ENCODE results near the gene CD4.

GRCh38 chr12:6747216-6747615, 42.1 kb upstream of the CD4 start:
- TF ChIP-seq POLR2A (IDR thresholded peaks at IDR 0.05) (no peak), CTCF (IDR thresholded peaks at IDR 0.05 in 4 of 5, conservative IDR thresholded peaks at IDR 0.05 in 1 of 5) (no peak)
